ENCODE data around the gene OR2K2.
A peak's percentile ranks its signal among the peaks of the same experiment; 100 is the strongest.
"Not testable (repeated sequence)": the region's sequence is repeated elsewhere in the genome, so short reads cannot be mapped to it uniquely, and the experiment has no call there.

The OR2K2 gene

GRCh38 chr9:111299599-111299966 is 30.4 kb downstream of the OR2K2 start:
- ATAC-seq (ENCODE audit: low read depth); H3K4me1 ChIP-seq (ENCODE audit: insufficient read depth, poor library complexity, severe bottlenecking); H3K9me3 ChIP-seq (ENCODE audit: severe bottlenecking); H3K4me3 ChIP-seq (ENCODE audit: severe bottlenecking); H3K27ac ChIP-seq (ENCODE audit: poor library complexity, severe bottlenecking); DNase-seq (ENCODE audit: low spot score); H3K36me3 ChIP-seq (ENCODE audit: low read depth); H3K27me3 ChIP-seq (ENCODE audit: insufficient read depth, poor library complexity, severe bottlenecking): not testable (repeated sequence)
- TF ChIP-seq CTCF (IDR thresholded peaks at IDR 0.05; ENCODE audit: poor library complexity, severe bottlenecking), result peak; percentile 66

- H3K4me3 ChIP-seq (ENCODE audit: severe bottlenecking), result no peak overlapping the region
- DNase-seq (ENCODE audit: low spot score) (no peak), ATAC-seq (ENCODE audit: low read depth) (peak; percentile 45; the same call in 1 of the 3 replicates)
- TF ChIP-seq CTCF (IDR thresholded peaks at IDR 0.05; ENCODE audit: poor library complexity, severe bottlenecking), result peak; percentile 91
- H3K9me3 ChIP-seq (ENCODE audit: severe bottlenecking), result no peaks in the 10 kb centered on the region
- H3K4me1 ChIP-seq (ENCODE audit: insufficient read depth, poor library complexity, severe bottlenecking), result peaks cover 7% of the 10 kb centered on the region
- no peaks in the 10 kb centered on the region for H3K36me3 ChIP-seq (ENCODE audit: low read depth)
- H3K27ac ChIP-seq (ENCODE audit: poor library complexity, severe bottlenecking), result no peak overlapping the region
- no peaks in the 10 kb centered on the region for H3K27me3 ChIP-seq (ENCODE audit: insufficient read depth, poor library complexity, severe bottlenecking)
Measured at GRCh38 chr9:111298731-111299598, 31.1 kb downstream of the OR2K2 start.

DNA sequence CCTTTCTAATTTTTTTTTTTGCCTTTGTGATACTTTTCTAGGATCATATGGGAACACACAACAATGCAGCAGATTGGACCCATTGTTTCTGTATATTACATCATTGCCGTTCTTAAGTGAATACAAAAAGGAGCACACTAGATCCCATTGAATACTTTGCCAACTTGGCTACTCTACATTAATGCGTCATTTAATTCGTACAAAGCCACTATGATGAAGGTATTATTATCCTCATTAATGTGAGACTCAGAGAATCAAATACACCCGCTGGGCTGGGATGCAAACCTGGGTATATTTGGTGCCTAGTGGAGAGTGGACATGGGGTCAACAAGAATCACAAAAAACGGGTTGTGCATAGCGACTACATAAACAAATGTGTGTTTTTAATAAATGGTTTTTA is 31.9 kb downstream of the OR2K2 start:
- H3K36me3 ChIP-seq (ENCODE audit: low read depth), result no peaks in the 10 kb centered on the region
- no peak for TF ChIP-seq CTCF (IDR thresholded peaks at IDR 0.05; ENCODE audit: poor library complexity, severe bottlenecking)
- DNase-seq (ENCODE audit: low spot score), result no peak
- no peak for ATAC-seq (ENCODE audit: low read depth)
- no peak overlapping the region for H3K4me3 ChIP-seq (ENCODE audit: severe bottlenecking)
- no peaks in the 10 kb centered on the region for H3K9me3 ChIP-seq (ENCODE audit: severe bottlenecking)
- peaks cover 7% of the 10 kb centered on the region for H3K4me1 ChIP-seq (ENCODE audit: insufficient read depth, poor library complexity, severe bottlenecking)
- H3K27ac ChIP-seq (ENCODE audit: poor library complexity, severe bottlenecking), result no peak overlapping the region
- no peaks in the 10 kb centered on the region for H3K27me3 ChIP-seq (ENCODE audit: insufficient read depth, poor library complexity, severe bottlenecking)

DNA sequence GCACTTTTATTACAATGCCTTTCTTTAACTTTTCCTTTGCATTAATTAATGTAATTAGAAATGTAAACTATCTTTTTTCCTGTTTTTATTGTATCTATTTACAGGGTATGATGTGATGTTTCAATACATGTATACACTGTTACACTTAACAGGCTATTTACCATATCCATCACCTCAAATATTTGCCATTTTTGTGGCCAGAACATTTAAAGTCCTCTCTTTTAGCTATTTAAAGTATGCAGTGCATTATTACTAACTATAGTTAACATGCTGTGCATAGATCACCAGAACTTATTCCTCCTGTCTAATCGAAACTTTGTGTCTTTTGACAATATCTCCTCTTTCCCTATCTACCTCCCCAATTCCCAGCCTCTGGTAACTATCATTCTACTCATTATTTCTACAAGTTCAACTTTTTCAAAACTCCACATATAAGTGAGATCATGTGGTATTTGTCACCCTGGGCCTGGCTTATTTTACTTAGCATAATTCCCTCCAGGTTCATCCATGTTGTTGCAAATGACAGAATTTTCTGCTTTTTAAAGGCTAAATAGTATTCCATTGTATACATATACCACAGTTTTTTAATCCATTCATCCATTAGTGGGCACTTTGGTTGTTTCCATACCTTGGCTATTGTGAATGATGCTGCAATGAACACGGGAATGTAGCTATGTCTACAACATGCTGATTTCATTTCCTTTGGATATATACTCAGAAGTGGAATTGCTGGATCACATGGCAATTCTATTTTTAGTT is 32.8 kb downstream of the OR2K2 start:
- Histone ChIP-seq H3K27ac (ENCODE audit: poor library complexity, severe bottlenecking) (no peak overlapping the region), H3K36me3 (ENCODE audit: low read depth) (no peaks in the 10 kb centered on the region), H3K4me1 (ENCODE audit: insufficient read depth, poor library complexity, severe bottlenecking) (peaks cover 7% of the 10 kb centered on the region), H3K4me3 (ENCODE audit: severe bottlenecking) (no peak overlapping the region), H3K9me3 (ENCODE audit: severe bottlenecking) (no peaks in the 10 kb centered on the region), H3K27me3 (ENCODE audit: insufficient read depth, poor library complexity, severe bottlenecking) (no peaks in the 10 kb centered on the region)
- DNase-seq (ENCODE audit: low spot score) (no peak), ATAC-seq (ENCODE audit: low read depth) (no peak)
- TF ChIP-seq CTCF (IDR thresholded peaks at IDR 0.05; ENCODE audit: poor library complexity, severe bottlenecking), result no peak
